SU-DHL-6 (cell line): ENCODE measurements around the gene BLTP3B.

ENCODE experiments used
- EZH2phosphoT487 ChIP-seq: fragments of 200-600 bp; sonication (generic), shearing (Covaris generic); conservative IDR thresholded peaks from 2 replicates; pipeline ENCODE4 v1.6.1; 2018; ENCODE audit warnings: mild to moderate bottlenecking, antibody characterized with exemption, low read length, moderate library complexity, mixed read lengths
- TF ChIP-seq, protein P1 (sequence below): fragments of 200-600 bp; sonication (generic); IDR thresholded peaks from one replicate; pipeline ENCODE4 v1.5.1; 2017; ENCODE audit warnings: antibody characterized with exemption, mild to moderate bottlenecking, low read length, moderate library complexity; ENCODE audit not compliant: insufficient read depth, poor library complexity, severe bottlenecking

GRCh38 chr12:100157427-100157821, 14.8 kb upstream of the BLTP3B start:
- TF ChIP-seq, protein P1, sequence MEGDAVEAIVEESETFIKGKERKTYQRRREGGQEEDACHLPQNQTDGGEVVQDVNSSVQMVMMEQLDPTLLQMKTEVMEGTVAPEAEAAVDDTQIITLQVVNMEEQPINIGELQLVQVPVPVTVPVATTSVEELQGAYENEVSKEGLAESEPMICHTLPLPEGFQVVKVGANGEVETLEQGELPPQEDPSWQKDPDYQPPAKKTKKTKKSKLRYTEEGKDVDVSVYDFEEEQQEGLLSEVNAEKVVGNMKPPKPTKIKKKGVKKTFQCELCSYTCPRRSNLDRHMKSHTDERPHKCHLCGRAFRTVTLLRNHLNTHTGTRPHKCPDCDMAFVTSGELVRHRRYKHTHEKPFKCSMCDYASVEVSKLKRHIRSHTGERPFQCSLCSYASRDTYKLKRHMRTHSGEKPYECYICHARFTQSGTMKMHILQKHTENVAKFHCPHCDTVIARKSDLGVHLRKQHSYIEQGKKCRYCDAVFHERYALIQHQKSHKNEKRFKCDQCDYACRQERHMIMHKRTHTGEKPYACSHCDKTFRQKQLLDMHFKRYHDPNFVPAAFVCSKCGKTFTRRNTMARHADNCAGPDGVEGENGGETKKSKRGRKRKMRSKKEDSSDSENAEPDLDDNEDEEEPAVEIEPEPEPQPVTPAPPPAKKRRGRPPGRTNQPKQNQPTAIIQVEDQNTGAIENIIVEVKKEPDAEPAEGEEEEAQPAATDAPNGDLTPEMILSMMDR = no peak
- TF ChIP-seq EZH2phosphoT487 = no peak
